Fibroblast of villous mesenchyme (primary cell): ENCODE measurements around the gene SNORC. TPM values are rescaled to one million over a fixed set of nuclear protein-coding genes. Genes with fewer than 3 reads are reported as not detected.

Experiments
- DNase-seq: peaks from one replicate; pipeline ENCODE4 v3.0.0-alpha.2; 2010; ENCODE audit warnings: low read depth
- H3K4me3 ChIP-seq: 2 replicates; pipeline ENCODE4 v1.5.1; 2011; ENCODE audit warnings: low read depth, mild to moderate bottlenecking, low read length
- CTCF ChIP-seq: IDR thresholded peaks from 2 replicates; pipeline ENCODE4 v1.5.1; 2012; ENCODE audit warnings: low read depth, mild to moderate bottlenecking, low read length; ENCODE audit not compliant: insufficient read depth
- total RNA-seq: library from RNA; depleted of rRNA; stranded (reverse); fragments of >200 nt; gene quantifications from 2 replicates; pipeline ENCODE4 v1.2.3, GENCODE V29; 2012

The SNORC gene
- 0.86 and 0.97 TPM in 2 replicates for total RNA-seq

- no peak for TF ChIP-seq CTCF
- H3K4me3 ChIP-seq: no peak within 1 kb of the TSS
- DNase-seq: no peak
Observed at GRCh38 chr2:232870018-232870765, at the start of gene SNORC. TSS of gene SNORC (plus strand) at chr2:232870264. CDS start at chr2:232870342, 78 bp downstream.

- no peak for TF ChIP-seq CTCF
- H3K4me3 ChIP-seq: no peak overlapping the region
- DNase-seq: no peak
Observed at GRCh38 chr2:232829988-232830387, 40.1 kb upstream of the SNORC start.

- TF ChIP-seq CTCF: no peak
- peak; percentile 19 for DNase-seq
- H3K4me3 ChIP-seq: no peak overlapping the region
Observed at GRCh38 chr2:232831496-232831895, 38.6 kb upstream of the SNORC start.

GRCh38 chr2:232833830-232834229 is 36.2 kb upstream of the SNORC start:
- TF ChIP-seq CTCF: no peak
- DNase-seq: no peak

GRCh38 chr2:232835687-232836208 is 34.3 kb upstream of the SNORC start:
- H3K4me3 ChIP-seq: no peak overlapping the region
- no peak for TF ChIP-seq CTCF
- peak; percentile 72 for DNase-seq

More at GRCh38 chr2:232833830-232834229, 36.2 kb upstream of the SNORC start:
- no peak overlapping the region for H3K4me3 ChIP-seq

GRCh38 chr2:232836934-232837333 is 33.1 kb upstream of the SNORC start:
- no peak overlapping the region for H3K4me3 ChIP-seq
- no peak for DNase-seq
- TF ChIP-seq CTCF: no peak

- peak; percentile 35 for DNase-seq
- TF ChIP-seq CTCF: no peak
- H3K4me3 ChIP-seq: no peak overlapping the region
Observed at GRCh38 chr2:232838406-232838874, 31.6 kb upstream of the SNORC start.
